AML-193 (cell line): ENCODE results near the gene REG1A.

Source experiments
- DNase-seq, 2 experiments: peaks; one replicate each; lab custom pipeline; 2025; lab: John Stamatoyannopoulos, UW

Gene REG1A

GRCh38 chr2:79125721-79125985 lies 5.4 kb downstream of the REG1A start:
- DNase-seq = no peak

DNA sequence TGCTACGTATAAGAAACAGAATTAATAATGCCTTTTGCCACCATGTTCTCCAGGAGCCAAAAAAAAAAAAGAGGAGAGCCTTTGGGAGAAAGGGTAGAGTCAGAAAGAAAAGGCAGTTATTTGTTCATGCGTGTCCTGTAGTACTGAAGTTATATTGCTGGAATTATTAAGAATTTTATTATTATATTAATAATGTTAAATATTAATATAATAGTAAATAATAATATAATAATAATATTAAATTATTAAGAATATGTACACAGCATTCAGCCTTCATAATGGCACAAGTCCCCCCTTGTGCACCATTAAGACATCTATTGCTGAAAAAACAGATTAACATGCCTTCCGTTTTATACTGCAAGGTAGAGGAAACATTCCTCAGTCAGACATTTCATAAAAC lies 8.1 kb downstream of the REG1A start:
- DNase-seq = no peak

- DNase-seq = no peak
Observed at GRCh38 chr2:79129260-79129659, 9.0 kb downstream of the REG1A start.

DNA sequence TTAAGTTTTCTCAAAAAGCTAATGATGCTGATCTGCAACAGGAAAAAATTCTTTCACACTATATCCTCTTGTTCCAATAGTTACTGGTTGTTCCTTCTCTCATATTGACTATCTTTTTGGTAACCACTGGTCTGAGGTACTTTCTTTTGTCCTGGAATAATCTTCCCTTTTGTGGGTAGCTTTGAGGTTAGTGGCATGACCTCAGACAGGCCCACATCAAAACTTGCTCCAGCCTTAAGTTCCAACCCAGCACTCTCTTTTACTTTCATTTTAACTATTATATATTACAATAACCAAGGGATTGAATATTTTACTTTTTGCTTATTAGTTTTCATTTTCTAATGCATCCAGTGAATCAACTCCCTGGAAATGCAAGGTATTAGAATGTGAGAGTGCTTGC lies 9.5 kb downstream of the REG1A start:
- no peak for DNase-seq

DNA sequence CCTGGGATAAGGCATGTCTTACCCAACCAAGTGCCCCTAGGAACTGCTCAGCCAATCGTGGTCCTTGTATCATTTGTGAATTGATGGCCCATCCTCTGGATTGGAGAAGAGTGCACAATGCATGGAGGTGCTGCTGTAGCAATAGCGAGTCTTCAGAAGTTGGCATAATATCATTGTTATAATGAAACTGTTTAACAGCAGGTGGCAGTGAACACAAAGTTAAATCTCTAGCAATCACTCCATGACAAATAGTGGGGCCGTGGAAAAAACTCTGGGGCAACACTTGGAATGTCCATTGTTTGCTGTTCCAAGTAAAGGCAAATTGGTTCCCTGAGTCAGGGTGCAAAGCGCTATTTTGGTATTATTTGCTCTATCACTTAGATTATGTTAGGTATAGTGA lies 11.4 kb downstream of the REG1A start:
- no peak for DNase-seq

DNA sequence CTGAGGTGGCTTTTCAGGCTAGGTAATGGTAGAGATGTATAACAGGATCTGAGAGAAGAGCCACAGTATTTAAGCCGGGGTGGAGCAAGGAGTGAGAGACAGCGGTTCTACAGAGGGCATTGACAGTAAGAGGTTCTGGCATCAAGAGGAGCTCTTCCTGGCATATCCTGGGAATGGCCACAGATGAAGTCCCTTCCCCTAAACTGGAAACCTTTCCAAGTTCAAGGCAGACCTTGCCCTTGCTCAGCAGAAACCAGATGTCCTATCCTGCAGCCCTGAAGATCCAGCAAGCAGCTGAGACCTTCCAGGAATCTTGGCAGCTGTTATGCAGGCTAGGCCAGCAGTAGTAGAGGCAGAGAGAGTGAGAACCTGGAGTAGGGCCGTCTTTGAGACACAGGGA lies 18.1 kb downstream of the REG1A start:
- DNase-seq = no peak

DNA sequence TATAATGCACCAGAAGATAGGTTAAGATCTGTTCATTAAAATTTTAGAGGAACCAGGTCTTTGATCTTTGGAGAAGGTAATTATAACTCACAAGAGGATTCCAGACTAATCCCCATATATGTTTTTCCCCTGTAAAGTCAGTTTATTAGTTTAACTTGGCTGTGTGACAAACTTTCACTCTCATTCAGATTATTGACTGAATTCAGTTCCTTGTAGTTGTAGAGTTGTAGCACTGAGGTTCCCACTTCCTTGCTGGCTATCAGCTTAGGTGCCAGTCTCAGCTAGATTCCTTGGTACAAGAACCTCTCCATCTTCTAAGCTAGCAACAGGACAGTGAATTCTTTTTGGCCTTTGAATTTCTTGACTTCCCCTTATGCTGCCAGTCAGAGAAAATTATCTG lies 19.1 kb downstream of the REG1A start:
- no peak for DNase-seq

- DNase-seq = no peak
Observed at GRCh38 chr2:79155826-79156476, 35.7 kb downstream of the REG1A start.

GRCh38 chr2:79159030-79159429 lies 38.7 kb downstream of the REG1A start:
- DNase-seq = no peak

- DNase-seq = no peak
Observed at GRCh38 chr2:79159653-79160052, 39.4 kb downstream of the REG1A start, which contains the start of gene REG3A. REG3A (minus strand) TSS chr2:79159753; CDS start chr2:79159405, 348 bp downstream.

GRCh38 chr2:79162132-79162531 lies 41.8 kb downstream of the REG1A start:
- no peak for DNase-seq

DNA sequence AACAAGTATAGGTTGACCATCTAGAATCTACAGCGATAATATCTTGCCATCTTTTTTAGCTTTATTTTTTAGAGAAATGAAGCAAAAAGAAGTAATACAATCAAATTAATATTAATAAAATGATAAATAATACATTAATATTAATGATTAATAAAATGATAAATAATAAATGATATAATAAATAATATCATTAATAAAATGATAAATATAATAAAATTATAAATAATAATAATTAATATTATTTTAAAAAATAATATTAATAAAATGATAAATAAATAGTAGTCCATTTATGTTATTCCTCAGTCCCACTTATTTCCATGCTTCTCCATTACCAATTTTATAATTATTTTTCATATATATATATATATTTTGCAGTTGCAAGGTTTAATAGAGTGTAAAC lies 42.5 kb downstream of the REG1A start:
- no peak for DNase-seq

GRCh38 chr2:79171348-79171958 lies 51.2 kb downstream of the REG1A start:
- DNase-seq = no peak
